Effector memory CD4-positive, alpha-beta T cell (primary cell): ENCODE data around the gene LRFN4.
A peak's percentile ranks its signal among the peaks of the same experiment; 100 is the strongest.

ENCODE experiments used
- DNase-seq, 3 donors: peaks; one replicate each; pipeline ENCODE4 v3.0.0-alpha.2; 2020
- H3K27ac ChIP-seq: 2 replicates; pipeline ENCODE4 v1.7.0; 2013; ENCODE audit warnings: mild to moderate bottlenecking, low read length, moderate library complexity; ENCODE audit not compliant: insufficient read depth, poor library complexity, severe bottlenecking
- H3K27me3 ChIP-seq: replicated peaks from 2 replicates; pipeline ENCODE4 v1.7.0; 2013; ENCODE audit warnings: mild to moderate bottlenecking, low read length; ENCODE audit not compliant: insufficient read depth, control insufficient read depth, poor library complexity, severe bottlenecking
- H3K36me3 ChIP-seq: 2 replicates; pipeline ENCODE4 v1.7.0; 2013; ENCODE audit warnings: mild to moderate bottlenecking, low read length, moderate library complexity; ENCODE audit not compliant: control insufficient read depth, insufficient read depth
- H3K4me1 ChIP-seq: 2 replicates; pipeline ENCODE4 v1.7.0; 2013; ENCODE audit warnings: low read length, mild to moderate bottlenecking; ENCODE audit not compliant: control insufficient read depth, insufficient read depth, poor library complexity, severe bottlenecking
- H3K4me3 ChIP-seq: 2 replicates; pipeline ENCODE4 v1.7.0; 2013; ENCODE audit warnings: low read length, low read depth, mild to moderate bottlenecking; ENCODE audit not compliant: insufficient read depth, poor library complexity, severe bottlenecking
- H3K9me3 ChIP-seq: 2 replicates; pipeline ENCODE4 v1.7.0; 2013; ENCODE audit warnings: mild to moderate bottlenecking, low read length, moderate library complexity; ENCODE audit not compliant: control insufficient read depth

Gene LRFN4

DNA sequence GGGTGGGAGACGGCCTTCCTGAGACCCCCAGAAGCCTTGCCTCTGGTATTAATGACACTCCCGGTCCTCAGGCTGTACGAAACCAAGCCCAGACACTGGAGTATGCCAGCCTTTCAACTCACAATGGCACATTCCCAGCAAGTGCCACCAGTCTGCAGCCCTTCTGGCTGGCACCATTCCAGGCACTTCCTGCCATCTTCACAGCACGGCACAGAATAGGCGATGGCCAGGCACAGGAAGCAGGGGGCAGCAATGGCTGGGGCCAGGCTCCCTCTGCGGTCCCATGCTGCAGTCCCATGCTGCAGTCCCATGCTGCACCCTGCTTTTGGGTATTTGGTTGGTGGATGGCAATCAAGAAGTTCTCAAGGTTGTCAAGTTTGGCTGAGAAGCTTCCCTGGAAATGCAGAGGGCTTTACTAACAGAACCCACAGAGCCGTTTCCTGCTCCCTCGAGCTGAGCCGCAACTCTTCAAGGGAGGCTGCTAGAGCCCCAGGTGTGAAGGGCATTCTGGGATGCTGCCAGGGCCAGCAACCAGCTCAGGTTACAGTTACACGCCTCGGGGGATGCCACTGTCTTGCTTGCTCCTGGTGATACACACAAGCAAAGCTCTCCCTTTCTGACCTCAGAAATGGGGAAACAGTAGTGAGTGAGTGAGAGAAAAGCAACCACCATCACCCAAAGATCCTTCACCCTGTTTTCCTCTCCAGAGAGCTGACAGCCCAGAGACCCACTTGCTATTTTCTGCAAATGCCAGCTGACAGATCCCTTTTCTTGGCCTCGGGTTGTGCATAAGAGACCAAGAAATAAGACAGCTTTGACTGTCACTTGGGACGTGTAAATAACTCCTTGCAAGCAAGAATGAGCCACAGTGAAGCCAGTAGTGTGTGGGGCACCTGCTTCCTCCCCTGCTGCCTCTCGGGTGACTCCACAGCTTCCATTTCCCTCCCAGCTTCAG, 23.9 kb downstream of the LRFN4 start:
- Histone ChIP-seq H3K27me3 (no peaks in the 10 kb centered on the region), H3K4me1 (peaks cover 9% of the 10 kb centered on the region), H3K9me3 (no peaks in the 10 kb centered on the region), H3K36me3 (no peaks in the 10 kb centered on the region), H3K4me3 (no peak overlapping the region), H3K27ac (no peak overlapping the region)
- no peak for DNase-seq

- no peak overlapping the region for H3K27ac ChIP-seq
These were observed 24.6 kb downstream of the LRFN4 start for GRCh38 chr11:66881451-66881835.

GRCh38 chr11:66881927-66882452, 25.1 kb downstream of the LRFN4 start:
- Histone ChIP-seq H3K27ac (no peak overlapping the region), H3K9me3 (no peaks in the 10 kb centered on the region), H3K27me3 (no peaks in the 10 kb centered on the region), H3K4me1 (peaks cover 9% of the 10 kb centered on the region), H3K36me3 (no peaks in the 10 kb centered on the region), H3K4me3 (no peak overlapping the region)
- DNase-seq: no peak

More at GRCh38 chr11:66881451-66881835, 24.6 kb downstream of the LRFN4 start:
- H3K36me3 ChIP-seq: no peaks in the 10 kb centered on the region
- peaks cover 9% of the 10 kb centered on the region for H3K4me1 ChIP-seq
- H3K9me3 ChIP-seq: no peaks in the 10 kb centered on the region
- H3K27me3 ChIP-seq: no peaks in the 10 kb centered on the region
- no peak overlapping the region for H3K4me3 ChIP-seq
- DNase-seq: no peak

GRCh38 chr11:66882561-66883015, 25.7 kb downstream of the LRFN4 start:
- no peaks in the 10 kb centered on the region for H3K9me3 ChIP-seq
- no peaks in the 10 kb centered on the region for H3K27me3 ChIP-seq
- H3K4me1 ChIP-seq: peaks cover 9% of the 10 kb centered on the region
- H3K36me3 ChIP-seq: no peaks in the 10 kb centered on the region
- no peak for DNase-seq
- no peak overlapping the region for H3K27ac ChIP-seq
- H3K4me3 ChIP-seq: no peak overlapping the region

DNA sequence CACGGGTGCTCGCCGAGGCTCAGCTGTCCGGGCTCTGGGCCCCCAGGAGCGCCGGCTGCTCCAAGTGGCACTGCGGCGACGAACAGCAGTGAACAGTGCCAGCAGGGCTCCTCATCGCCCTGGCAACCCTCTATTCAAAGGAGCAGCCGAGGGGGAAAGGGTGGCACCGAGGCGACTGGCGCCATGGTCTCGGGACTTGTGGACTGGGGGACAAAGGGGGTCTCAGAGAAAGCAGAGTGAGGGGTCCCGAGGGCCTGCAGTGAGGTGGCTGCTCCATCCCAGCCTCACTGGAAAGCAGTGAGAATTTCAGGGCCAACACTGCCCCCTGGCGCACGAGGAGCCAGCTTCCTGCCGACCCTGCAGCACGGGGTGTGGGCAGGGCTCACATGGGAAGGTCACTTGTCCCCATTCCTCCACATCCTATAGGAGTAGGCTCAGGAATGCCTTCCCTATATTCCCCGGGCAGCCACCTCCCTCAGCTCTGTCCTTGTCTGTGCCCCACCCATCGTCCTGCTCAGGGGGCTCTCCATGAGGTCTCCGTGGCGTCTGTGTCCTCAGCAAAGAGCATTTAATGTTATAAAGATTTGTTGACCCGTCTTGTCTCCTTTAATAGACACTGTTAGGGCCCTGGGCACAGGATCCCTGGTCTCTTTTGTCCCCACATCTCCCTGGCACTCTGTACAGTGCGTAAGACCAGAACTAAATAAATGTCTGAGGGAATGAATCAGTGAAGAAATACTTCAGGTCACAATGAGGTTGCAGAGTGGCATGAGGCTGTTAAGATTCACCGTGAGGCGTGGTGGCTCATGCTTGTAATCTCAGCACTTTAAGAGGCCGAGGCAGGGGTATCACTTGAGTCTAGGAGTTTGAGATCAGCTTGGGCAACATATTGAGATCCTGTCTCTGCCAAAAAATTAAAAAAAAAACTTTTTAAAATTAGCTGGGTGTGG, 26.4 kb downstream of the LRFN4 start:
- H3K27me3 ChIP-seq: no peaks in the 10 kb centered on the region
- no peaks in the 10 kb centered on the region for H3K9me3 ChIP-seq
- no peak overlapping the region for H3K4me3 ChIP-seq
- no peak overlapping the region for H3K27ac ChIP-seq
- peak in 2 of 3 donors; percentile 19 to 27 for DNase-seq
- peaks cover 9% of the 10 kb centered on the region for H3K4me1 ChIP-seq
- no peaks in the 10 kb centered on the region for H3K36me3 ChIP-seq

GRCh38 chr11:66884443-66884842, 27.6 kb downstream of the LRFN4 start:
- no peaks in the 10 kb centered on the region for H3K36me3 ChIP-seq
- no peak overlapping the region for H3K27ac ChIP-seq
- DNase-seq: no peak
- no peak overlapping the region for H3K4me3 ChIP-seq
- H3K4me1 ChIP-seq: peaks cover 9% of the 10 kb centered on the region
- no peaks in the 10 kb centered on the region for H3K27me3 ChIP-seq
- no peaks in the 10 kb centered on the region for H3K9me3 ChIP-seq

- no peak for DNase-seq
These were observed 28.6 kb downstream of the LRFN4 start for GRCh38 chr11:66885469-66885868.

DNA sequence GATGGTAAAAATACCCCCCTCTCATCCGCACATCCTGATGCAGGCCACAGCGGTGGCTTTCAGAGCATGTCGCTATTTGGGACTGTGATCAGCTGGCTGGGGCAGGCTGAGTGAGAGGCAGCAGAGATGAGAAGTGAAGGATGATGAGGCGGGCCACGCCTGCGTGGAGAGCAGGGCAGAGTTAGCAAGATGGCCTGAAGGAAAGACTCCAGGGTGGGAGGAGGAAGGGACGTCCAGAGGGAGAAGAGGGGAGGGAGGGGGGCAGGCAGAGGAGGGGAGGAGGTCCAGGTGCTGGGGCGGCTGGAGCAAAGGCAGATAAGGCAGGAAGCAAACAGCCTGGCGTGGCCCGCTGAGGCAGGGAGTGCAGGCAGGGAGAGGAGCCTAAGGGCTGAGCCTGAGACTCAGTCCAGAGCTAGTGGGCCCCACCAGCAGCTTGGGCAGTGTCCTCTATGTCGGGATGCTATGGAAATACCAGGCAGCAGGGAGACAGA, 29.1 kb downstream of the LRFN4 start:
- no peaks in the 10 kb centered on the region for H3K36me3 ChIP-seq

More at GRCh38 chr11:66885469-66885868, 28.6 kb downstream of the LRFN4 start:
- Histone ChIP-seq H3K27ac (no peak overlapping the region), H3K27me3 (no peaks in the 10 kb centered on the region), H3K9me3 (no peaks in the 10 kb centered on the region), H3K36me3 (no peaks in the 10 kb centered on the region), H3K4me1 (peaks cover 5% of the 10 kb centered on the region), H3K4me3 (no peak overlapping the region)

DNA sequence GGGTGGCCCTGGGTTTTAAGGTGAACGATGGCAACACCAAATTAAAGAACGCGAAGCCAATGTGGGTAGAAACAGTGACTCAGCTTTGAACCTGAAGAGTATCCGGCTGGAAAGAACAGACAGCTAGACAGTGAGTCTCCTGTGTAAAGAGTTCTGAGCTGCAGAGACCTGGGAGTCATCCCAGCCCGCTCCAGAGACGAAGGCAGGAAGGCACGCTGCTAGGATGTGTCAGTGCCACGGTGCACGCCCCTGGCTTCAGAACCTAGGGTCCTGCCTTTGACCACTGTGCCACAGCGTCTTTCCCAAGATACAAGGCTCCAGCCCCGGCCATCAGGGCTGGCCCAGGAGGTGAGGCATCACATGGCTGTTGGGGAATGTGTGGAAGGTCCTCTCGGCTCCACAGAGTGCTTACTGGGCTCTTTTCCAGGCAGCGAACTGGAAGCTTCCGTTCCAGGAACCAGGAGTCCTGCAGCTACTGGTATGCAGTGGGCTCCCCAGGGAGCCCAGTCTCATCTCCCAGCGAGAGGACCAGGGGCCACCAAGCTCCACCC, 29.9 kb downstream of the LRFN4 start:
- Histone ChIP-seq H3K4me3 (no peak overlapping the region), H3K36me3 (no peaks in the 10 kb centered on the region), H3K9me3 (no peaks in the 10 kb centered on the region), H3K27ac (no peak overlapping the region), H3K27me3 (no peaks in the 10 kb centered on the region), H3K4me1 (no peaks in the 10 kb centered on the region)
- no peak for DNase-seq

More for the DNA sequence above, 29.1 kb downstream of the LRFN4 start:
- Histone ChIP-seq H3K9me3 (no peaks in the 10 kb centered on the region), H3K4me1 (no peaks in the 10 kb centered on the region), H3K4me3 (no peak overlapping the region), H3K27ac (no peak overlapping the region), H3K27me3 (no peaks in the 10 kb centered on the region)
- DNase-seq: no peak
